RWPE2 (cell line): ENCODE results near the gene AKAP12.

Experiments used
- ATAC-seq: fragments of 200-7000 bp; cut with Tn5 transposase; 3 replicates; pipeline ENCODE4 v1.9.1; 2021; ENCODE audit warnings: low read depth
- DNase-seq: peaks from one replicate; pipeline ENCODE4 v3.0.0-alpha.2; 2020; ENCODE audit warnings: low spot score
- H3K27ac ChIP-seq: fragments of 450-650 bp; 2 replicates; pipeline ENCODE4 v1.5.1; 2017; ENCODE audit warnings: mild to moderate bottlenecking; ENCODE audit not compliant: poor library complexity, severe bottlenecking
- H3K27me3 ChIP-seq: fragments of 250-450 bp; sonication (Bioruptor Pico); 2 replicates; pipeline ENCODE4 v1.5.1; 2021; ENCODE audit warnings: mild to moderate bottlenecking, moderate library complexity; ENCODE audit not compliant: insufficient read depth, poor library complexity, severe bottlenecking
- H3K36me3 ChIP-seq: fragments of 250-450 bp; sonication (Bioruptor Pico); 2 replicates; pipeline ENCODE4 v1.5.1; 2020; ENCODE audit warnings: low read depth, mild to moderate bottlenecking, moderate library complexity
- H3K4me1 ChIP-seq: fragments of 250-450 bp; sonication (Bioruptor Pico); 2 replicates; pipeline ENCODE4 v1.5.1; 2021; ENCODE audit warnings: mild to moderate bottlenecking, moderate library complexity; ENCODE audit not compliant: insufficient read depth, poor library complexity, severe bottlenecking
- H3K4me3 ChIP-seq: fragments of 250-450 bp; sonication (Bioruptor Pico); 2 replicates; pipeline ENCODE4 v1.5.1; 2021; ENCODE audit warnings: mild to moderate bottlenecking, moderate library complexity; ENCODE audit not compliant: severe bottlenecking
- H3K9me3 ChIP-seq: fragments of 250-450 bp; sonication (Bioruptor Pico); 2 replicates; pipeline ENCODE4 v1.5.1; 2021; ENCODE audit warnings: mild to moderate bottlenecking, moderate library complexity; ENCODE audit not compliant: severe bottlenecking
- CTCF ChIP-seq: fragments of 450-650 bp; IDR thresholded peaks from one replicate; pipeline ENCODE4 v1.5.1; 2017; ENCODE audit warnings: mild to moderate bottlenecking, moderate library complexity; ENCODE audit not compliant: poor library complexity, severe bottlenecking

AKAP12 gene

DNA sequence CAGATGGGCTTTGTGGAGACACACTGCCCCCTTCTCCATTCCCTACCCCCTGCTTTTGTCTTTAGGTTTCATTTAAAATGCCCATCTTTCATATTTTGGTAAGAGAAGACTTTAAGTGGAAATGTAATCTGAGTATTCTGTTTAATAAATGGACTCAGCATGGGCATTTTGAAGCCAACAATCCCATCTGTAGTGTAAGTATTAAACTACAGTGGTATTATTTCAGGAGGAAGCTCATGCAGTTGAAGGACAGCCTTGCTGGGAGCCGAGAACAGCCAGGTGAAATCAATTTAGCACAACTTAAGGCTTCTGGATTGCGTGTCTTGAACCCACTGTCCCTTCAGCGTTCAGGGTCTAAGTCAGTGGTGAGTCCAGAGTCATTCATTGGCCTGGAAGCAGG is 63.5 kb downstream of the AKAP12 start:
- no peak for TF ChIP-seq CTCF

GRCh38 chr6:151306269-151306783 is 66.6 kb downstream of the AKAP12 start:
- TF ChIP-seq CTCF, result no peak
- H3K36me3 ChIP-seq, result no peaks in the 10 kb centered on the region
- no peak overlapping the region for H3K27ac ChIP-seq
- H3K4me1 ChIP-seq, result no peaks in the 10 kb centered on the region
- H3K4me3 ChIP-seq, result no peak overlapping the region
- H3K27me3 ChIP-seq, result no peaks in the 10 kb centered on the region
- no peak for ATAC-seq
- H3K9me3 ChIP-seq, result no peaks in the 10 kb centered on the region
- no peak for DNase-seq

More for the DNA sequence above, 63.5 kb downstream of the AKAP12 start:
- no peaks in the 10 kb centered on the region for H3K36me3 ChIP-seq
- no peak overlapping the region for H3K4me3 ChIP-seq
- H3K27me3 ChIP-seq, result no peaks in the 10 kb centered on the region
- ATAC-seq (no peak), DNase-seq (no peak)
- no peak overlapping the region for H3K27ac ChIP-seq
- no peaks in the 10 kb centered on the region for H3K4me1 ChIP-seq
- no peaks in the 10 kb centered on the region for H3K9me3 ChIP-seq

DNA sequence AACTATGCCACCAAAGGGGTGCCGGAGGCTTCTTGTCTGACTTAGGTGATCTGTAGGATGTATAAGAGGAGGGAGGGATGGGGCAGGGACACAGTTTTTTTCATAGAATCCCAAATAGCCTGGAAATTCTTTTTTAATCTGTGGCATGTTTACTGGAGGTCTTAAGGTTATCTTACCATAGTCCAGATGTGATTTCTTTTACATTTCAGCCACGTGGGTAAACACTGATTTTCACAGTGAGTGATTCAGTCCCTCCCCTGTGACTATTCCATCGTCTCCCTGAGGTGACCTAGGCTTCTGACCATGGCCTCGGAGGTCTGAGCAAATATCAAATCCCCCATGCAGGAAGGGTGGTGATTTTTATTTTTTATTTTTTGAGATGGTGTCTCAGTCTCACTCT is 67.7 kb downstream of the AKAP12 start:
- TF ChIP-seq CTCF, result no peak
- no peak for DNase-seq
- H3K9me3 ChIP-seq, result no peaks in the 10 kb centered on the region

DNA sequence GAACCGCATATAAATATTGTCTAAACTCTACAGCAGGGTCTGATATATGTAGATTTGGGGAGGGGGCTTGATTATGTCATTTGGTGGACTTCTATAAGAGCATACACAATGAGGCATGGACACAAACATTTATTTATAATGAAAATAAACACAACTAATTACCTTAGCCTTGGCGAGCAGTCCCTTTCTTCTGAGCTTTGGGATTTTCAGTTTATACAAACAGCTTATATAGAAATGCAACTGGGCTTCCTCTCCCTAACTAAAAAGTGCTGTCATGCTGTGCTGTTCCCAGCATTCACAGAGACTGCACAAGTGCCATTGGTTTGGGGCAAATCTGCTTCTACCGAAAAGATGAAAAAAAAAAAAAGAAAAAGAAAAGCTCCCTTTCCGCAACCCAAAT is 69.9 kb downstream of the AKAP12 start:
- H3K27ac ChIP-seq, result no peak overlapping the region
- H3K36me3 ChIP-seq, result no peaks in the 10 kb centered on the region
- no peaks in the 10 kb centered on the region for H3K27me3 ChIP-seq
- ATAC-seq (no peak), DNase-seq (no peak)
- H3K9me3 ChIP-seq, result no peaks in the 10 kb centered on the region
- H3K4me1 ChIP-seq, result no peaks in the 10 kb centered on the region
- TF ChIP-seq CTCF, result no peak
- H3K4me3 ChIP-seq, result no peak overlapping the region

More for the DNA sequence above, 67.7 kb downstream of the AKAP12 start:
- H3K4me1 ChIP-seq, result no peaks in the 10 kb centered on the region
- H3K27ac ChIP-seq, result no peak overlapping the region
- ATAC-seq, result no peak
- H3K36me3 ChIP-seq, result no peaks in the 10 kb centered on the region
- H3K4me3 ChIP-seq, result no peak overlapping the region
- no peaks in the 10 kb centered on the region for H3K27me3 ChIP-seq

- Histone ChIP-seq H3K36me3 (no peaks in the 10 kb centered on the region), H3K4me1 (no peaks in the 10 kb centered on the region), H3K4me3 (no peak overlapping the region), H3K9me3 (no peaks in the 10 kb centered on the region), H3K27ac (no peak overlapping the region), H3K27me3 (no peaks in the 10 kb centered on the region)
- no peak for ATAC-seq
- no peak for DNase-seq
- TF ChIP-seq CTCF, result no peak
These were observed 70.5 kb downstream of the AKAP12 start for GRCh38 chr6:151310279-151310678.
